Esophagus muscularis mucosa (tissue), 4 donors: ENCODE measurements around the gene PSORS1C1.

Source experiments
- CTCF ChIP-seq, 3 experiments: fragments of 200-600 bp in 2 of 3; fragments of 450-650 bp in 1 of 3; sonication (generic) in 2 of 3; IDR thresholded peaks; one replicate each; pipeline ENCODE4 v1.5.1; 2017 to 2019; ENCODE audit warnings: antibody characterized with exemption in 3 of 3, mild to moderate bottlenecking in 2 of 3, moderate library complexity in 1 of 3
- EP300 ChIP-seq: sonication (generic); formaldehyde crosslinking; IDR thresholded peaks from one replicate; pipeline ENCODE4 v1.6.1; 2017; ENCODE audit warnings: antibody characterized with exemption
- POLR2A ChIP-seq: fragments of 450-650 bp; IDR thresholded peaks from one replicate; pipeline ENCODE4 v1.6.1; 2017; ENCODE audit warnings: antibody characterized with exemption, moderate library complexity, mild to moderate bottlenecking, low read depth
- POLR2AphosphoS5 ChIP-seq, 2 donors: sonication (generic); formaldehyde crosslinking; IDR thresholded peaks; one replicate each; pipeline ENCODE4 v1.6.1; 2017; ENCODE audit warnings: antibody characterized with exemption in 2 of 2

- TF ChIP-seq CTCF (IDR thresholded peaks at IDR 0.05): no peak
- TF ChIP-seq POLR2AphosphoS5 (IDR thresholded peaks at IDR 0.05): no peak
- TF ChIP-seq POLR2A: no peak
- no peak for TF ChIP-seq EP300
These were observed 27.8 kb downstream of the PSORS1C1 start for GRCh38 chr6:31142361-31142761.
